Ammon's horn (tissue), 1 donor: ENCODE results near the gene MR1.

ENCODE experiments used
- DNase-seq: peaks from one replicate; pipeline ENCODE4 v3.0.0-alpha.2; 2016; ENCODE audit warnings: low spot score

MR1 gene

GRCh38 chr1:181108304-181108867 lies 74.6 kb downstream of the MR1 start:
- DNase-seq, result no peak

GRCh38 chr1:181110013-181110412 lies 76.2 kb downstream of the MR1 start:
- no peak for DNase-seq
